Ectodermal cell (in vitro differentiated cells): ENCODE measurements around the gene PRKCQ. TPM values are rescaled to one million over a fixed set of nuclear protein-coding genes. Genes with fewer than 3 reads are reported as not detected.

Experiments
- H3K27ac ChIP-seq: 2 replicates; pipeline ENCODE4 v1.7.0; 2013; ENCODE audit warnings: mild to moderate bottlenecking, low read depth, low read length; ENCODE audit not compliant: insufficient read depth, poor library complexity, severe bottlenecking
- H3K27me3 ChIP-seq: 2 replicates; pipeline ENCODE4 v1.7.0; 2013; ENCODE audit warnings: mild to moderate bottlenecking, low read length; ENCODE audit not compliant: insufficient read depth, control insufficient read depth, poor library complexity, severe bottlenecking
- H3K36me3 ChIP-seq: one replicate; pipeline ENCODE4 v1.7.0; 2013; ENCODE audit warnings: low read length; ENCODE audit not compliant: control insufficient read depth, insufficient read depth
- H3K4me1 ChIP-seq: one replicate; pipeline ENCODE4 v1.7.0; 2013; ENCODE audit warnings: low read length; ENCODE audit not compliant: control insufficient read depth, insufficient read depth
- H3K4me3 ChIP-seq: 2 replicates; pipeline ENCODE4 v1.7.0; 2013; ENCODE audit warnings: low read depth, low read length, control low read depth; ENCODE audit not compliant: insufficient read depth
- H3K9me3 ChIP-seq: 2 replicates; pipeline ENCODE4 v1.7.0; 2013; ENCODE audit warnings: mild to moderate bottlenecking, low read length, moderate library complexity; ENCODE audit not compliant: control insufficient read depth
- WGBS, 2 experiments: methylation state at CpG; one replicate each; pipeline ENCODE4 v1.1.7; 2013; ENCODE audit warnings: missing lambda C conversion rate in 2 of 2; 5-methylcytosine and 5-hydroxymethylcytosine counted together
- polyA plus RNA-seq, 4 experiments: library from polyadenylated mRNA; stranded (reverse); fragments of 50-300 nt; gene quantifications; one replicate each; pipeline ENCODE4 v1.2.3, GENCODE V29; 2013

PRKCQ gene
- 2.1 TPM for polyA plus RNA-seq (2013, experiment 1 of 4)
- 3.7 TPM for polyA plus RNA-seq (2013, experiment 2 of 4)
- polyA plus RNA-seq (2013, experiment 3 of 4) = 2.2 TPM
- 2.8 TPM for polyA plus RNA-seq (2013, experiment 4 of 4)

DNA sequence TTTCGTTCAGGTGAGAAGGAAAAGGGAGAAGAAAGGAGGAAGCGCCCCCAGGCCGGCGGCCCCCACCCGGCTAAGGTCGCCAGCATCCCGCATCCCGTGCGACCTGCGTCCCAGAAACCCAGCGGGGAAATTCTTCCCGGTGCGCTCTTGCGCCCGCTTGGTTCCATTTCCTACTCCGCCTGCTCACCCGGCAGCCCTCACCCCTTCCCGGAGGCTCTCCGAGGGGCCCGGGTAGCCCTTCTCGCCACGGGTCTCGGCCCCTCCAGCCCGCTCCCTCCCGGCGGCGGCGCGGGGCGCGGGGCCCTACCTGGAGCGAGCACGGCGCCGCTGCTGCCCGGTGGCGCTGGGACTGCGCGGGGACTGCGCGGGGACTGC is at the start of gene PRKCQ:
Gene PRKCQ (minus strand): TSS at position 373 of the 375 bp plus-strand sequence. CDS start 65,141 bp downstream, outside the sequence.
- H3K9me3 ChIP-seq = no peaks in the 10 kb centered on the region
- H3K4me3 ChIP-seq = peak within 1 kb of the TSS; percentile 70
- no peaks in the 10 kb centered on the region for H3K36me3 ChIP-seq
- WGBS, 2 experiments = 0% methylated on average over 41 of the region's 41 CpGs
- peaks cover 13% of the 10 kb centered on the region for H3K4me1 ChIP-seq
- peaks cover 30% of the 10 kb centered on the region for H3K27me3 ChIP-seq
- H3K27ac ChIP-seq = no peak within 1 kb of the TSS

DNA sequence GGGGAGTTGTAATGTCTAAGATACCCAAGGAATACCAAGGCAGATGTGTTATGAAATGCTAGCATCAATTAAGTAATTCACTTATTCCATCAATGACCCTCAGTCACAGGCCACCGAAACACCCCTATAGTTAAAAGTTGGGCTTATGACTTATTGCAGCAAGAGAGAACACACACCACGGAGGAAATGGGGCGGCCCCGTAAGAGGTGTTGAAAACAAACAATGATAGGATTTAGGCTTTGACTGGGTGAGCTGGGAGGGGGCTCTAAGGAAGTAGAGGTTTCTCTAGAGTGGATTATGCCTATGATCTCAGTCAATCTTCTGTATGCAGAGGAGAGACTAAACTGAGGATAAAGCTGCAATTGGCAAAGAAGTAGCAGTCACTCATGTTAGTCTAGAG is 45.4 kb upstream of the PRKCQ start:
- Histone ChIP-seq H3K9me3 (no peaks in the 10 kb centered on the region), H3K27me3 (no peaks in the 10 kb centered on the region), H3K4me3 (no peak overlapping the region), H3K27ac (no peak overlapping the region), H3K4me1 (no peaks in the 10 kb centered on the region), H3K36me3 (no peaks in the 10 kb centered on the region)
- WGBS, 2 experiments = 74 to 80% methylated on average over 4 of the region's 4 CpGs

DNA sequence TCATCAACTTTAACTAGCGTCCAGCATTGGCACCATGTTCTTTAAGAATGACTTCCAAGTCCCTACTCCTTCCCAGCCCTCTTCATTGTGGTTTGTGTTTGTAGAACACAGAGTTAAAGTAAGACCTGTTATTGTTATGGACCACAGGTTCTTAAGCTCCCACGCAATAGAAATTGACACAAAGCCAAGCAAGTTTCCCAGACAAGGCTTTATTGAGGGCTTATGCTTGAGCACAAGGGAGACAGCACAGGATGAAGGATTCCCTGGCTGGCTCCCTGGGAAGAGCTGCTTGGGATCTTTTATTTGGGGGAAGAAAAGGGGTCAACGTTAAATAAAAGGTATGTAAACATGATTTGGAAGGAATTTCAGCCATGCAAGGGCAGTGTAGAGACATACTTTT is 44.3 kb upstream of the PRKCQ start:
- no peak overlapping the region for H3K27ac ChIP-seq
- no peaks in the 10 kb centered on the region for H3K4me1 ChIP-seq
- H3K9me3 ChIP-seq = no peaks in the 10 kb centered on the region
- 34 to 51% methylated on average over 3 of the region's 3 CpGs for WGBS, 2 experiments
- H3K36me3 ChIP-seq = no peaks in the 10 kb centered on the region
- no peaks in the 10 kb centered on the region for H3K27me3 ChIP-seq
- no peak overlapping the region for H3K4me3 ChIP-seq

DNA sequence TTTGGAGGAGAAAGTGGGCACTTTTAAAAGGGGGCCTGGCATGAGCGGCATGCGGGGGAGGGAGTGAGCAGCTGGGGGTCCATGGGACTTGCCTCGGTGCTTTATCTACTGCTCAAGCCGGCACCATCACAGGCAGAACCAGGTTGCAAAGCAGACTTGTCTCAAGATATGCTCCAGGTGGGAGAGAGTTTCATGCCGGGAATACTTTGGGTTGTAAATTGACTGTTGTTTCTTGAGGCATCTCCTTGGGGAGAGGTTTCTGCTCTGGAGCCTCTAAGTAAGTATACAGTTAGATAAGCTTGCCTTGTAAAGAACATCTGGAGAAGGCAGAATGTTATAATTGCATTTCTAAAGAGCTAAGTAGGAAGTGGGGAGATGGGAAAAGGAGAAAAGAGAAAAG is 42.8 kb upstream of the PRKCQ start:
- WGBS, 2 experiments = 71 to 72% methylated on average over 5 of the region's 5 CpGs
- Histone ChIP-seq H3K4me3 (no peak overlapping the region), H3K27me3 (no peaks in the 10 kb centered on the region), H3K27ac (no peak overlapping the region), H3K36me3 (no peaks in the 10 kb centered on the region), H3K4me1 (no peaks in the 10 kb centered on the region), H3K9me3 (no peaks in the 10 kb centered on the region)

DNA sequence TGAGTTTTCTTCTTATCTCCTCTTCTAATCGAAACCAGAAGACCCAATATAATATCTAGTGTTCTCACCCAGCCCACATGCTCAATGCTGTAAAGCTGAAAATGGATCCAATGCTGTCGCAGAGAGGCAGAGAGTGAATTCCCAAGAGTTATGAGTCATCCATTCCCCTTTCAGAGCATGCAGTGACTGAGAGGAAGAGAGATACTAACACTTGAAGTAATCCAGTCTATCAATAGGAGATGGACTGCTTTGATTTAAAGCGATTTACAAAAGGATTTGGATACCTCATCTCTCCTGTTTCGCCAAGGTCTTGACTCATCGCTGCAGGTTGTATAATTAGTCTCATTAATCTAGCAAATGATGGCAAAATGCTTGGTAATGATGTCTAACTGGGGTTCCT is 41.5 kb upstream of the PRKCQ start:
- H3K27ac ChIP-seq = no peak overlapping the region
- H3K27me3 ChIP-seq = no peaks in the 10 kb centered on the region
- H3K4me3 ChIP-seq = no peak overlapping the region
- no peaks in the 10 kb centered on the region for H3K4me1 ChIP-seq
- H3K36me3 ChIP-seq = no peaks in the 10 kb centered on the region
- 91 to 92% methylated on average over 5 of the region's 5 CpGs for WGBS, 2 experiments
- no peaks in the 10 kb centered on the region for H3K9me3 ChIP-seq

DNA sequence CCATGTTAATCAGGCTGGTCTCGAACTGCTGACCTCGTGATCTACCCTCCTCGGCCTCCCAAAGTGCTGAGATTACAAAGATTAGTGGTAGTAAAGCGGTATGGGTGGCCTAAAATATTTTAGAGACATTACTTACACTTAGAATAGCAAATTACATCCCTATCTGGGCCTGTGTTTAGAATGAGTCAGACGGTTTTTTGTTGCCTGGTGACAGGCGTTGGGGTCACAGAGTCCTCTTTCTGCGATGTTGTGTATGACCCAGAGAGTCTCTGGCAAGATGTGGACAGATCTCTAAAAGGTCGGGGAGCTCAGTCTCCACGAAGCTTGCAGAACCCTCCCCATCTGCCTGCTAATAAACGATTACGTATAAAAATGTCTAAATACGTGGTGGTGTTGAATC is 39.6 kb upstream of the PRKCQ start:
- Histone ChIP-seq H3K9me3 (no peaks in the 10 kb centered on the region), H3K4me1 (no peaks in the 10 kb centered on the region), H3K27ac (no peak overlapping the region), H3K4me3 (no peak overlapping the region), H3K27me3 (no peaks in the 10 kb centered on the region), H3K36me3 (no peaks in the 10 kb centered on the region)
- 93 to 97% methylated on average over 10 to 11 of the region's 12 CpGs for WGBS, 2 experiments

DNA sequence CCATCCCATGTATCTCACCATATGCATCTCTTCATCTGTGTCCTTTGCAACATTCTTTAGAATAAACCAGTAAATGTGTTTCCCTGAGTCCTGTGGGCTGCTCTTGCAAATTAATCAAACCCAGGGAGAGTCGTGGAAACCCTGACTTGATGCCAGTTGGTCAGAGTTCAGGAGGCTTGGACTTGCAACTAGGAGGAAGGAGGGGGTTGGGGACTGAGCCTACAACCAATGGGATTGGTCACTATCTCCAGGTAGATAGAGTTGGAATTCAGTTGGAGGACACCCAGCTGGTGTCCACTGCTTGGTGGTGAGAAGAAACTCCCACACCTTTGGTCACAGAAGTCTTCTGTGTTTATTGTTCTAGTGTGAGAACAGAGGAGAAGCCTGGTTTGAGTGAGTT is 38.3 kb upstream of the PRKCQ start:
- 0% methylated on average over 1 of the region's 1 CpG for WGBS, 2 experiments
- H3K9me3 ChIP-seq = no peaks in the 10 kb centered on the region
- H3K27ac ChIP-seq = no peak overlapping the region
- H3K4me1 ChIP-seq = no peaks in the 10 kb centered on the region
- H3K36me3 ChIP-seq = no peaks in the 10 kb centered on the region
- H3K4me3 ChIP-seq = no peak overlapping the region
- no peaks in the 10 kb centered on the region for H3K27me3 ChIP-seq

DNA sequence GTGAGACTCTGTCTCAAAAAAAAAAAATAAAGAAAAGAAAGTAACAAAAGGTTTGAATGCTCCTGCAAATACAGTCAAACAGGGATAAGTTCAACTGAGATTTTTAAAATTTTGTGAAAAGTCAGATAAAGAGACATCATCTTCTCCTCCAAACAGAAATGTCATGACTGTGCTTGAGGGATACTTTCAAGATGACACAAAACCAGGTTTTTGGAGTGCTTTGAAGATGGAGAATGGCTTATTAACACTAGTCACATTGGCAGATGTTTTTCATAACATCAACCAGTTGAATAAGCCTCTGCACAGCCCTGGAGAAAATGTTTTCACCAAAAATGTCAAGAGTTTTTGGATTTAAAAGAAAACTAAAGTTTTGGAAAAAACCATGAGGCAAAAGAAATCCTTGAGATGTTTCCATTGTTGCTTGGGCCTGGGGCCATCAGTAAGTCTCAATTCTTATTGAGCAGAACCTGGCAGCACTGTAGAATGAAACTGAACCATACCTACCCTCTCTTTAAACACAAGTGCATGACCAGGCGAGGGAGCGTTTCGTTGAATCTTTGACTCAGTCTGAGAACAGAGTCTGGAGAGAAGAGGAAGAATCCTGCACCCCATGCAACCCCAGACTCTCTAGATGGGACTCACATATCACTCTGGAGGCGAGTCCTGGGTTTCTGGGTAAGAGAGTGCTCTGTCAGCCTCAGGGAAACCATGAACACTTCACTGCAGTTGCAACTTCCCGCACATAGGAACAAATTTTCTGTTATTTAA is 37.4 kb upstream of the PRKCQ start:
- H3K27ac ChIP-seq = no peak overlapping the region
- H3K4me1 ChIP-seq = no peaks in the 10 kb centered on the region
- H3K36me3 ChIP-seq = no peaks in the 10 kb centered on the region
- H3K9me3 ChIP-seq = no peaks in the 10 kb centered on the region
- H3K4me3 ChIP-seq = no peak overlapping the region
- no peaks in the 10 kb centered on the region for H3K27me3 ChIP-seq
- WGBS, 2 experiments = 94 to 97% methylated on average over 5 of the region's 5 CpGs

DNA sequence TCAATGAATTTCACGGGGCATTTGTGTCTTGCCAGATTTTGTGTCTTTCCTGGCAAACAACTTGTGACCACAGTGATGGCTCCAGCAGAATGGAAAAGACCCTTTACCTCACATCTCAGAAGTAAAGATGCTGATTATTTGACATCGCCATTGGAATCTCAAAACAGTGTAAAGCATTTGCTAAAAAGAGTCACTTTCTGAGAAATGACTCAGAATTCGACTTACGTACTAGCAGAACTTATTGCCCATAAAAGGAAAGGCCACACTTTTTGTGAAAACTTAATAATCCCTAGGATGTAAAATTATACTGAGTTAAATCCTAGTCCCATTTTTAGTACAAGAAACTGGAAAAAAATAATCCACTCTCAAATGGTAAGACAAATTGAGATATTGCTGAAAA is 35.9 kb upstream of the PRKCQ start:
- H3K9me3 ChIP-seq = no peaks in the 10 kb centered on the region
- no peaks in the 10 kb centered on the region for H3K4me1 ChIP-seq
- H3K36me3 ChIP-seq = no peaks in the 10 kb centered on the region
- no peaks in the 10 kb centered on the region for H3K27me3 ChIP-seq
- H3K4me3 ChIP-seq = no peak overlapping the region
- H3K27ac ChIP-seq = no peak overlapping the region
- 93 to 97% methylated on average over 4 of the region's 4 CpGs for WGBS, 2 experiments

DNA sequence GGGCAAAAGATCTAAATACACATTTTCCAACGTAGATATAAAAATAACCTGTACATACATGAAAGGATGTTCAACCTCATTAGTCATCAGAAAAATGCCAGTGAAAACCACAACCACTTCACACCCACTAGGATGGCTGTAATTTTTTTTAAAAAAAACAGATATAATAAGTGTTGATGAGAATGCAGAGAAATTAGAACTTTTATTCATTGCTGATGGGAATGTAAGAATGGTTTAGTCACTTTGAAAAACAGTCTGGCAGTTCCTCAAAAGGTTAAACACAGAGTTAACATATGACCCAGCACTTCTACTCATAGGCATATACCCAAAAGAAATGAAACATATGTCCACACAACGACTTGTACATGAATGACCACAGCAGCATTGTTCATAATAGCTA is 32.3 kb upstream of the PRKCQ start:
- Histone ChIP-seq H3K4me3 (no peak overlapping the region), H3K9me3 (no peaks in the 10 kb centered on the region), H3K36me3 (no peaks in the 10 kb centered on the region), H3K4me1 (no peaks in the 10 kb centered on the region), H3K27ac (no peak overlapping the region), H3K27me3 (no peaks in the 10 kb centered on the region)
- 82 to 91% methylated on average over 2 of the region's 2 CpGs for WGBS, 2 experiments
